Fibroblast of lung (primary cell): Measurements from ENCODE around the gene RNF181. TPM values are rescaled to one million over a fixed set of nuclear protein-coding genes. Genes with fewer than 3 reads are reported as not detected.

Experiments
- DNase-seq, 2 donors: peaks; one replicate each; pipeline versions ENCODE4 v3.0.0 to v3.0.0-alpha.2; 2010; ENCODE audit warnings: low read depth in 2 of 2
- H2AFZ ChIP-seq: 2 replicates; pipeline ENCODE4 v1.5.1; 2012; ENCODE audit warnings: low read length, control low read depth, inconsistent platforms
- H3K27ac ChIP-seq: 2 replicates; pipeline ENCODE4 v1.5.1; 2011; ENCODE audit warnings: low read length, control low read depth; ENCODE audit not compliant: insufficient read depth
- H3K27me3 ChIP-seq: 2 replicates; pipeline ENCODE4 v1.5.1; 2011; ENCODE audit warnings: mild to moderate bottlenecking, low read length; ENCODE audit not compliant: control insufficient read depth, insufficient read depth
- H3K36me3 ChIP-seq: 2 replicates; pipeline ENCODE4 v1.5.1; 2011; ENCODE audit warnings: low read length; ENCODE audit not compliant: control insufficient read depth, insufficient read depth
- H3K4me1 ChIP-seq: 2 replicates; pipeline ENCODE4 v1.5.1; 2011; ENCODE audit warnings: low read length; ENCODE audit not compliant: control insufficient read depth, insufficient read depth; ENCODE audit errors: extremely low read depth
- H3K4me2 ChIP-seq: 2 replicates; pipeline ENCODE4 v1.5.1; 2011; ENCODE audit warnings: low read length, control low read depth; ENCODE audit not compliant: insufficient read depth; ENCODE audit errors: extremely low read depth
- H3K4me3 ChIP-seq, 4 experiments: fragments of 200-600 bp in 1 of 4; sonication (generic) in 1 of 4; replicated peaks in 1 of 4; 2 replicates each; pipeline ENCODE4 v1.5.1; 2011 to 2016; ENCODE audit warnings: low read length in 4 of 4, low read depth in 3 of 4, mild to moderate bottlenecking in 3 of 4, control low read depth in 2 of 4, inconsistent platforms in 1 of 4, mixed read lengths in 1 of 4; ENCODE audit not compliant: insufficient read depth in 1 of 4; ENCODE audit errors: control extremely low read depth in 1 of 4
- H3K79me2 ChIP-seq: 2 replicates; pipeline ENCODE4 v1.5.1; 2012; ENCODE audit warnings: mild to moderate bottlenecking, low read length, inconsistent platforms; ENCODE audit not compliant: control insufficient read depth, insufficient read depth
- H3K9ac ChIP-seq: 2 replicates; pipeline ENCODE4 v1.5.1; 2011; ENCODE audit warnings: mild to moderate bottlenecking, low read length, control low read depth; ENCODE audit not compliant: insufficient read depth
- H3K9me3 ChIP-seq: 2 replicates; pipeline ENCODE4 v1.5.1; 2012; ENCODE audit warnings: low read depth, low read length; ENCODE audit not compliant: control insufficient read depth, insufficient read depth
- H4K20me1 ChIP-seq: 2 replicates; pipeline ENCODE4 v1.5.1; 2011; ENCODE audit warnings: low read length; ENCODE audit not compliant: control insufficient read depth, insufficient read depth; ENCODE audit errors: extremely low read depth
- EZH2 ChIP-seq: IDR thresholded peaks from 2 replicates; pipeline ENCODE4 v1.5.1; 2012; ENCODE audit warnings: low read length, control low read depth, mild to moderate bottlenecking; ENCODE audit errors: missing control alignments
- polyA plus RNA-seq, 2 donors: library from polyadenylated mRNA; depleted of rRNA in 1 of 2; stranded (reverse) in 1 of 2; unstranded in 1 of 2; fragments of >200 nt; gene quantifications; 2 replicates each; pipeline ENCODE4 v1.2.1, GENCODE V29; 2011 to 2012; ENCODE audit warnings: missing spikeins in 1 of 2
- total RNA-seq: library from RNA; depleted of rRNA; stranded (reverse); fragments of >200 nt; gene quantifications from 2 replicates; pipeline ENCODE4 v1.2.1, GENCODE V29; 2014
- TF ChIP-seq, protein P1 (sequence below), 2 donors: IDR thresholded peaks in 1 of 2; conservative IDR thresholded peaks in 1 of 2; 1 replicate in 1 of 2; 2 replicates in 1 of 2; pipeline ENCODE4 v1.5.1; 2011 to 2012; ENCODE audit warnings: low read length in 2 of 2, control low read depth in 1 of 2, inconsistent platforms in 1 of 2, low read depth in 1 of 2, mild to moderate bottlenecking in 1 of 2

The RNF181 gene
- total and polyA plus RNA-seq, 2 donors (not counting 1 experiment from before 2014, with no cell fraction given), result 247 to 276 TPM

- H3K9me3 ChIP-seq, result no peaks in the 10 kb centered on the region
- H2AFZ ChIP-seq, result no peak overlapping the region
- H3K4me3 ChIP-seq, result no peak overlapping the region
- no peak overlapping the region for H3K9ac ChIP-seq
- no peak overlapping the region for H3K4me2 ChIP-seq
- no peak for DNase-seq
- no peaks in the 10 kb centered on the region for H3K27me3 ChIP-seq
- peaks cover 23% of the 10 kb centered on the region for H3K36me3 ChIP-seq
- TF ChIP-seq, protein P1, sequence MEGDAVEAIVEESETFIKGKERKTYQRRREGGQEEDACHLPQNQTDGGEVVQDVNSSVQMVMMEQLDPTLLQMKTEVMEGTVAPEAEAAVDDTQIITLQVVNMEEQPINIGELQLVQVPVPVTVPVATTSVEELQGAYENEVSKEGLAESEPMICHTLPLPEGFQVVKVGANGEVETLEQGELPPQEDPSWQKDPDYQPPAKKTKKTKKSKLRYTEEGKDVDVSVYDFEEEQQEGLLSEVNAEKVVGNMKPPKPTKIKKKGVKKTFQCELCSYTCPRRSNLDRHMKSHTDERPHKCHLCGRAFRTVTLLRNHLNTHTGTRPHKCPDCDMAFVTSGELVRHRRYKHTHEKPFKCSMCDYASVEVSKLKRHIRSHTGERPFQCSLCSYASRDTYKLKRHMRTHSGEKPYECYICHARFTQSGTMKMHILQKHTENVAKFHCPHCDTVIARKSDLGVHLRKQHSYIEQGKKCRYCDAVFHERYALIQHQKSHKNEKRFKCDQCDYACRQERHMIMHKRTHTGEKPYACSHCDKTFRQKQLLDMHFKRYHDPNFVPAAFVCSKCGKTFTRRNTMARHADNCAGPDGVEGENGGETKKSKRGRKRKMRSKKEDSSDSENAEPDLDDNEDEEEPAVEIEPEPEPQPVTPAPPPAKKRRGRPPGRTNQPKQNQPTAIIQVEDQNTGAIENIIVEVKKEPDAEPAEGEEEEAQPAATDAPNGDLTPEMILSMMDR (conservative IDR thresholded peaks at IDR 0.05 in 1 of 2, IDR thresholded peaks at IDR 0.05 in 1 of 2; ENCODE audit: low read depth in 1 of 2, low read length in 2 of 2), result no peak
- no peak for TF ChIP-seq EZH2
- H3K27ac ChIP-seq, result no peak overlapping the region
- H3K79me2 ChIP-seq, result peaks cover 36% of the 10 kb centered on the region
- peaks cover 10% of the 10 kb centered on the region for H3K4me1 ChIP-seq
- peaks cover 3% of the 10 kb centered on the region for H4K20me1 ChIP-seq
Measured at GRCh38 chr2:85621338-85621737, 25.8 kb downstream of the RNF181 start.

GRCh38 chr2:85623991-85624390 lies 28.4 kb downstream of the RNF181 start:
- TF ChIP-seq EZH2, result no peak
- TF ChIP-seq, protein P1 (conservative IDR thresholded peaks at IDR 0.05 in 1 of 2, IDR thresholded peaks at IDR 0.05 in 1 of 2; ENCODE audit: low read depth in 1 of 2, low read length in 2 of 2), result no peak
- Histone ChIP-seq H3K27ac (no peak overlapping the region), H3K36me3 (peaks cover 27% of the 10 kb centered on the region)

GRCh38 chr2:85628658-85629057 lies 33.1 kb downstream of the RNF181 start:
- no peaks in the 10 kb centered on the region for H3K4me1 ChIP-seq
- H3K9me3 ChIP-seq, result no peaks in the 10 kb centered on the region
- no peak overlapping the region for H3K4me3 ChIP-seq
- no peak overlapping the region for H3K27ac ChIP-seq
- no peak overlapping the region for H3K4me2 ChIP-seq
- TF ChIP-seq EZH2, result no peak
- H3K36me3 ChIP-seq, result peaks cover 22% of the 10 kb centered on the region
- no peak overlapping the region for H3K9ac ChIP-seq
- no peak for DNase-seq
- no peak overlapping the region for H2AFZ ChIP-seq
- no peaks in the 10 kb centered on the region for H3K79me2 ChIP-seq
- H4K20me1 ChIP-seq, result no peaks in the 10 kb centered on the region
- H3K27me3 ChIP-seq, result no peaks in the 10 kb centered on the region

More at GRCh38 chr2:85623991-85624390, 28.4 kb downstream of the RNF181 start:
- peaks cover 11% of the 10 kb centered on the region for H3K79me2 ChIP-seq
- no peaks in the 10 kb centered on the region for H3K27me3 ChIP-seq
- no peak overlapping the region for H3K4me3 ChIP-seq
- no peaks in the 10 kb centered on the region for H3K9me3 ChIP-seq
- no peaks in the 10 kb centered on the region for H3K4me1 ChIP-seq
- no peak overlapping the region for H3K4me2 ChIP-seq
- DNase-seq, result no peak
- no peaks in the 10 kb centered on the region for H4K20me1 ChIP-seq
- no peak overlapping the region for H3K9ac ChIP-seq
- no peak overlapping the region for H2AFZ ChIP-seq
